GM18508 (cell line): ENCODE results near the gene NOL6.
A peak's percentile ranks its signal among the peaks of the same experiment; 100 is the strongest.
"Not testable (repeated sequence)": the region's sequence is repeated elsewhere in the genome, so short reads cannot be mapped to it uniquely, and the experiment has no call there.

ENCODE experiments used
- ATAC-seq: cut with Tn5 transposase; IDR thresholded peaks from one replicate; pipeline ENCODE4 v1.9.1; 2021; ENCODE audit warnings: moderate number of reproducible peaks; ENCODE audit not compliant: insufficient read depth, unreplicated experiment

Gene NOL6

GRCh38 chr9:33473643-33474352 is at the start of gene NOL6:
NOL6 (minus strand) TSS chr9:33473924; CDS start chr9:33473842, 82 bp downstream.
- ATAC-seq, result peak; percentile 92

DNA sequence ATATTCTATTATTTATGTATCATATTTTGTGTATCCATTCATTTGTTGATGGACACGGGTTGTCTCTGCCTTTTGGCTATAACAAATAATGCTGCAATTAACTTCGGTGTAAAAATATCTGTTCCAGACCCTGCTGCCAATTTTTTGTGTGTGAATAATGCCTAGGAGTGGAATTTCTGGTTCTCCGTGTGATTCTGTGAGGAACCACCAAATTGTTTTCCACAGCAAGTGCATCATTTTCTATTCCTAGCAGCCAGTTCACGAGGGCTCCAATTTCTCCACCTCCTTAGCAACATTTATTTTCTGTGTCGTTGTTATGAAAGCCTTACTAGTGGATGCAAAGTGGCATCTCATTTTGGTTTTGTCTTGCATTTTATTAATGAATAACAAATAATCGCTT is 48.1 kb upstream of the NOL6 start:
- not testable (repeated sequence) for ATAC-seq

DNA sequence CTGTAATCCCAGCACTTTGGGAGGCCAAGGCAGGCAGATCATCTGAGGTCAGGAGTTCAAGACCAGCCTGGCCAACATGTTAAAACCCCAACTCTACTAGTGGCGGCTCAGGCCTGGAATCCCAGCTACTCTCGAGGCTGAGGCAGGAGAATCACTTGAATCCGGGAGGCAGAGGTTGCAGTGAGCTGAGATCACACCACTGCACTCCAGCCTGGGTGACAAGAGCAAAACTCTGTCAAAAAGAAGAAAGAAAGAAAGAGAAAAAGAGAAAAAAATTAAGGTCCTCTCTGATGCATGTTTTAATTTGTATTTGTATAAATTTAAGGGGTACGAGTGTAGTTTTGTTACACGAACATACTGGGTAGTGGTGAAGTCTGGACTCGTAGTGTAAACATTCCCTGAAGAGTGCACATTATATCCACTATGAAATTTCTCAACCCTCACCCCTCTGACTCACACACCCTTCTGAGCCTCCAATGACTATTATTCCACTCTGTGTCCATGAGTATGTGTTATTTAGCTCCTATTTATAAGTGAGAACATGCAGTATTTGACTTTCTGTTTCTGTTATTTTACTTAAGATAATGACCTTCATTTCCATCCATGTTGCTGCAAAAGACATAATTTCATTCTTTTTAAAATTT is 44.3 kb upstream of the NOL6 start:
- not testable (repeated sequence) for ATAC-seq

DNA sequence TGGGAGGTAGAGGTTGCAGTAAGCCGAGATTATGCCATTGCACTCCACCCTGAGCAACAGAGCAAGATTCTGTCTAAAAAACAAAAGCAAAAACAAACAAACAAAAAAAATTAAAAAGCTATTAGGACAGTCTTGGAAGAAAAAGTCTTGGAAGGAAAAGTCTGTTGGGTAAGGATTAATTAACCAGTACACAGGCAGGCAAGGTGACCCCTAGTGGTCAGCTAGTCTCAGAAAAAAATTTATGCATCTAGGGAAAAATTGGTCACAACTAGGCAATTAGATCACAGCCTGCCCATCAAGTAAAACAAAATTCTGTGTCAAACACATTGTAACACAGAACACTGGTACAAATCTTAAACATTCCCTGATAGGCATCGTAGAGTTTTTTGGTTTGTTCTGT is 43.6 kb upstream of the NOL6 start:
- ATAC-seq, result no peak

GRCh38 chr9:33516397-33516796 is 42.7 kb upstream of the NOL6 start:
- not testable (repeated sequence) for ATAC-seq

DNA sequence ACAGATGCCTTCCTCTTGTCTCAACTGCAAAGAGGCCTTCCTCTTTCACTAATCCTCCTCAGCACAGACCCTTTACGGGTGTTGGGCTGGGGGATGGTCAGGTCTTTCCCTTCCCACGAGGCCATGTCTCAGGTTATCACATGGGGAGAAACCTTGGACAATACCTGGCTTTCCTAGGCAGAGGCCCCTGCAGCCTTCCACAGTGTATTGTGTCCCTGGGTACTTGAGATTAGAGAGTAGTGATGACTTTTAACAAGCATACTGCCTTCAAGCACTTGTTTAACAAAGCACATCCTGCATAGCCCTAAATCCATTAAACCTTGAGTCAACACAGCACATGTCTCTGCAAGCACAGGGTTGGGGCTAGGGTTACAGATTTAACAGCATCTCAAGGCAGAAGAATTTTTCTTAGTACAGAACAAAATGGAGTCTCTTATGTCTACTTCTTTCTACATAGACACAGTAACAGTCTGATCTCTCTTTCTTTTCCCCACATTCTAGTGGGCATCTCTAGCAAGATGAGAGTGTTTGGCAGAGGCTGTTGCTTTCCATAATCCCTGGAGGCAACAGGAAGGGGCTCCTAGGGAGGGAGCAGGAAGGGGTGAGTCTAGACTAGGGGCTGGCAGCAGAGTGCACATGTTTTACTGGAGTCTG is 41.7 kb upstream of the NOL6 start:
- not testable (repeated sequence) for ATAC-seq

GRCh38 chr9:33512535-33512934 is 38.8 kb upstream of the NOL6 start:
- ATAC-seq, result not testable (repeated sequence)

- ATAC-seq, result not testable (repeated sequence)
Measured at GRCh38 chr9:33511184-33511517, 37.4 kb upstream of the NOL6 start.

- ATAC-seq, result no peak
Measured at GRCh38 chr9:33510262-33511183, 36.8 kb upstream of the NOL6 start.

DNA sequence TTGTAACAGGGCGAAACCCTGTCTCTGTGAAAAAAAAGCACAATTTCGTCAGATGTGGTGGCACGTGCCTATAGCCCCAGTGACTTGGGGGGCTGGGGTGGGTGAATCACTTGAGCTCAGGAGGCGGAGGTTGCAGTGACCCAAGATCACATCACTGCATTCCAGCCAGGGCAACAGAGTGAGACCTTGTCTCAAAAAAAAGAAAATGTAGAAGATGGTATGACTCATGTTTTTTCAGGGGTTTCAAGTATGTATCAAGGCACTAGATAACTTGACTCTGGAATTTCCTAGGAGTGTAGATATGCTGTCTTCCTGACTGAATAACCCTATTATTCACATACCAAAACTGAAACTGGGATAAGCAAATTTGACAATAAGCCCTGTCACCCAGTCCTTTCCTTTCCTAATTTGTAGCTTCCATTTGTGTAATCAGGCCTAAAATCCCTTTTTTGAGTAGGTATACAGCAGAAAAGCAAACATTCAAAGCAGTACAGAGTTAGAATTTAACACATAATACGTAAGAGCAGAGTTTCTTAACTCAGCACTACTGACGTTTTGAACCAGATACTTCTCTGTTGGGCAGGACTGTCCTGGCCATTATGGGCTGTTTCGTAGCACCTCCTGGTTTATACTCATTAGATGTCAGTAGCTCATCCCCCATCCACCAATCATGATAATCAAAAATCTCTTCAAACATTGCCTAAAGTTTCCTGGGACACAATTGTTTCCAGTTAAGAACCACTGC is 33.1 kb upstream of the NOL6 start:
- ATAC-seq, result no peak

- no peak for ATAC-seq
Measured at GRCh38 chr9:33498387-33498786, 24.7 kb upstream of the NOL6 start.

DNA sequence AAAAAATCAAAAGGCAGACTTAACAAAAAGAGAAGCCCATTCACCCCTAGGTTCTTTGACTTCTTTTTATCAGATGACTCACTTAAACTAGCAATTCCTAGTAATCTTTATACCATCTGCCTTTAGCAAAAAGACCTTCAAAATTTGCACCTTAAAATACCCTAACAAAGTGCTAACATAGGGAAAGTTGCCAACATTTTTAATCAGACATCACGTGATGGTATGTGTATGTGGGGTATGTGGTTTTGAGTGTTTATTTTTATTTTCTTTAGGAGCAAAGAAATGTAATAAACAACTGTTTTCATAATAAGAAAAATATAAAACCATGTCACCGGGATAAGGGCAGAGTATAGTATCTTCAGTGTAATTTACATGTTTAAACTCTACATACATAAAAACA is 20.1 kb upstream of the NOL6 start:
- ATAC-seq, result not testable (repeated sequence)

GRCh38 chr9:33489066-33489465 is 15.3 kb upstream of the NOL6 start:
- no peak for ATAC-seq

GRCh38 chr9:33485312-33485711 is 11.6 kb upstream of the NOL6 start:
- ATAC-seq, result not testable (repeated sequence)

DNA sequence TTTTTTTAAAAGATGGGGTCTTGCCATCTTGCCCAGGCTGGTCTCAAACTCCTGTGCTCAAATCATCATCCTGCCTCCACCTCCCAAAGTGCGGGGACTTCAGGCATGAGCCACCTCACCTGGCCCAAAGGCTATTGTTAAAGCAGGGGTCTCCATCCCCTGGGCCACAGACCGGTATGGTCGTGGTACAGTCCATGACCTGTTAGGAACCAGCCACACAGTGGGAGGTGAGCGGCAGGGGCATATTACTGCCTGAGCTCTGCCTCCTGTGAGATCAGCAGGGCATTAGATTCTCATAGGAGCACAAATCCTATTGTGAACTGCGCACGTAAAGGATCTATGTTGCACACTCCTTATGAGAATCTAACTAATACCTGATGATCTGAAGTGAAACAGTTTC is 7.3 kb upstream of the NOL6 start:
- no peak for ATAC-seq

- ATAC-seq, result no peak
Measured at GRCh38 chr9:33480106-33480505, 6.4 kb upstream of the NOL6 start.

- ATAC-seq, result no peak
Measured at GRCh38 chr9:33476503-33476902, 2.8 kb upstream of the NOL6 start.

GRCh38 chr9:33475357-33475756 is 1.6 kb upstream of the NOL6 start:
- no peak for ATAC-seq

DNA sequence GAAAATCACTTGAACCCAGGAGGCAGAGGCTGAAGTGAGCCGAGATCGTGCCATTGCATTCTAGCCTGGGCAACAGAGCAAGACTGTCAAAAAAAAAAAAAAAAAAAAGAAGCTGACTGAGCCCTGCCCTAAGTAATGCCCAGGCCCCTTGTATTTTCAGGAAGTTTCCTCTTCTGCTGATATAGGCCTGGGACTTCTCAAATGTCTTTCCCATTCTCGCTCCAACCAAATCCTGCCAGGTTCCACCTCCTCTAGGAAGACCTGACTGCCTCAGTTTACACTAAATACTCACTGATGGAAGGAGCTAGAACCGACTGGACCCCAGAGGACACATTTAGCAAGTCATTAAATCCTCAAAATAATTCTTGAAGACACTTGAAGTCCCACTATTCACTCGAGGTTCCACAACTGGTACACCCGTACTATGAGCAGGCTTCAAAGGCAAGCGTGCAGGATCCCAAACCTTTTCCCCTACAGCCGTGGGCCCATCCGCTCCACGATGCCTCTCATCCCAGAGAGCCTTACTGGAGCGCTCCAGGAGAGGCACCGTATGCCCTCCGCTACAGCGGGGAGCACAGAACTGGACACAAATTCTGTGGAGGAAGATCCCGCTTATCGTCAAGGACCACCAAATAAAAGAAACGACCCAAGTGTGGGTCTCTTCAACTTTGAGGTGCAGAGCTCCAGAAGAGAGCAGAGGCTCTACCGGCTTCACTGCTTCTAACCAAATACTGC is 676 bp downstream of the NOL6 start:
- ATAC-seq, result no peak
